ENCODE measurements around the gene TRPM2.
A peak's percentile ranks its signal among the peaks of the same experiment; 100 is the strongest.

The TRPM2 gene

DNA sequence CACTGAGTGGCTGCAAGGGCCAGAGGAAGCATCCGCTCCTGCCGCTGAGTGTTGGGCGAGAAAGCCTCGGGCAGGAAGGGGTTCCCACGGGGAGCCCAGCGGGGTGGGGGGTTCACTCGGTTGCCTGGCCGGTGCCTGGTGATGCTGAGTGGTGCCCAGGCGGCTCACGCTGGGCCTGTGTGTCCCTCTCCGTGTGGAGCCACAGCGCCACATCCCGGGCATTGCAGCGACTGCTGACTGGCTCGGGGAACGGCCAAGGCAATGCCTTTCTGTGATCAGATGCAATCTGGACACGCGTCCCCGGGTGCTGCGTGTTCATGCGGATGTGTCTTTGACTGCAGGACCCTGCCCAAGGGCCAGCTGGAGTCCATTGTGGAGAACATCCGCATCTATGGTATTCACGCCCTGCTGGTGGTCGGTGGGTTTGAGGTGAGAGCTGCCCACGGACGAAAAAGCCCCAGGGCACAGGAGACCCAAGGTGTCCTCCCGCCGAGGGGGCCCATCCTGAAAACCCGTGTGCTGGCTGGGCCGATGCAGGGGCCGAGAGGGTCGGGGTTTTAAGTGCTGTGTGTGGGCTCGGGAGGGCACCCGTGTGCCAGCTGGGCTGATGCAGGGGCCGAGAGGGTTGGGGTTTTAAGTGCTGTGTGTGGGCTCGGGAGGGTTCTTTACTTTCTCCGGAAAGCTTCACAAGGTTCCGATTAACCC, 30.6 kb upstream of the TRPM2 start:
- DNase-seq, result no peak

DNA sequence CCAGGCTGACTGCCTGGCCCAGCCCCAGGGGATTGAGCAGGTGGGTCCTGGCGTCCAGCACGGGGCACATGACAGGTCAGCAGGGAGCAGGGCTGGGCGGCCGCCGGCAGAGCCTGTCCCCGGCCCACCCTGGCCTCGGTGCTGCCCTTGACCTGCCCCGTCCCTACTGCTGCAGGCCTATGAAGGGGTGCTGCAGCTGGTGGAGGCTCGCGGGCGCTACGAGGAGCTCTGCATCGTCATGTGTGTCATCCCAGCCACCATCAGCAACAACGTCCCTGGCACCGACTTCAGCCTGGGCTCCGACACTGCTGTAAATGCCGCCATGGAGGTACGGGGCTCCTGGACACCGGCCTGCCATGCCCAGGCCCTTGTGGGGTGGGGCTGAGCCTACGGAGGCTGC, 29.8 kb upstream of the TRPM2 start:
- DNase-seq, result no peak

DNA sequence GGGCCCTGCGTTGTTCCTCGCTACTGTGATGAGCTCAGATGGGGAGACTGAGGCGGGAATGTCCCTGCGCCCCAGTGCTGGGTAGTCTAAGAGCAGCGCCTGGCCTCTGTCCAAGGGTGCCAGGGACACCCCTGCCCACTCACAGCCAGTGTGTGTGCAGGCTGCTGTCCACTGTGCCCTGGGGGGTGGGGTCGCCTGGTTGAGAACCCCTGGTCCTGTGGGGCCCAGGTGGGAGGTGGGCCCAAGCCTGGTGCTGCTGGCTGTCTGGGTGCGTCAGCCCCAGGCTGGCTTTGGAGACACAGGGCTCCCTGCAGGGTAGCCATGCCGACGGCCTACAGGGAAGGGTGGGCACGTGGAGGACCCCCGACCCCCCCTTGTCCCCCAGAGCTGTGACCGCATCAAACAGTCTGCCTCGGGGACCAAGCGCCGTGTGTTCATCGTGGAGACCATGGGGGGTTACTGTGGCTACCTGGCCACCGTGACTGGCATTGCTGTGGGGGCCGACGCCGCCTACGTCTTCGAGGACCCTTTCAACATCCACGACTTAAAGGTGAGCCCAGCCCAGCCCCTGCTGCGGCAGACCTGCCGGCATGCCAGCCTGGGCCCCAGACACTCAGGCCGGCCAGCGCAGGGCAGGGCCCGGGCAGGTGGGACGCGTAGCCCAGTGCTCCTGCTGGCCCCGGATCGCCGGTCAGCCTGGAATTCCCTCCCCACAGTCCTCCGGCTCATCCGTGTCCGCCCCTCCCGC, 29.1 kb upstream of the TRPM2 start:
- DNase-seq, result no peak

DNA sequence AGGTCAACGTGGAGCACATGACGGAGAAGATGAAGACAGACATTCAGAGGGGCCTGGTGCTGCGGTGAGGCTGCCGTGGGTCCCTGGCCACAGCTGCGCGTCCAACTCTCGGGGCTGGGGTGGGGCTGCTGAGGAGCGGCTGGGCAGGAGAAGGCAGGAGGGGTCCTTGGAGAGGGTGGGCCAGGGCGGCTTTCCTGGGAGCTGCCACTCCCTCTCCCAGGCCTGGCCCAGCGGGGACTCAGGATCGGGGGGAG, 28.6 kb upstream of the TRPM2 start:
- DNase-seq, result no peak

DNA sequence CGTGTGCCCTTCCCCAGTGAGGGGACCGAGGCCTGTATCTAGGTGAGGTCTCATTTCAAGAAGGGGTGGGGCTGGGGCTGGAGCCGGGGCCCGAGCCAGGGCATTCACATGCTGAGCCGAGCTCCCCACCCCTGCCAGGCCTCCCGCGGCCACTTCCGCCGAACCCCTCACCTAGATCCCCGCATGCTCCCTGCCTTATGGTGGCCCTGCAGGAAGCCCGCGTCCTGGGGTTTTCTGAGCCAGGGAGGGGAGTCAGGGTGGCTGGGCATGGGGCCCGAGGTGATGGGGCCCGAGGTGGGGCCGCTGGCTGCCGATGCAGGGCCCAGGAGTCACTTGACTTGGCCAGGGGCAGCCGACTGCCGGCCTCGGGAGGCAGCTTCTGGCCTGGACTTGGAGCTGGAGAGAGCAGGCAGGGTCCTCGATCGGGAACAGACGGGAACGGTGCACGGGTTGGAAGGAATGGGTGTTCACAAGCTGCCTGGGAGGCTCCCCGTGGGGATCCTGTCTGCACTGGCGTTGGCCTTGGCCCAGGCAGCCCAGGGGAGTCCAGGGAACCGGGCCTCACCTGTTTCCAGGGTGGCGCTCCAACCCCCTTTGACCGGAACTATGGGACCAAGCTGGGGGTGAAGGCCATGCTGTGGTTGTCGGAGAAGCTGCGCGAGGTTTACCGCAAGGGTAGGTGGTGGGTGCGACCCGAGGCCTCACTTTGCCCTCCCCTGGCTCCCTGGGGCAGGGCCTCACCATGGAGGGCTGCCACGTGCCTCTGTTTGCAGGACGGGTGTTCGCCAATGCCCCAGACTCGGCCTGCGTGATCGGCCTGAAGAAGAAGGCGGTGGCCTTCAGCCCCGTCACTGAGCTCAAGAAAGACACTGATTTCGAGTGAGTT, 27.8 kb upstream of the TRPM2 start:
- DNase-seq, result no peak

DNA sequence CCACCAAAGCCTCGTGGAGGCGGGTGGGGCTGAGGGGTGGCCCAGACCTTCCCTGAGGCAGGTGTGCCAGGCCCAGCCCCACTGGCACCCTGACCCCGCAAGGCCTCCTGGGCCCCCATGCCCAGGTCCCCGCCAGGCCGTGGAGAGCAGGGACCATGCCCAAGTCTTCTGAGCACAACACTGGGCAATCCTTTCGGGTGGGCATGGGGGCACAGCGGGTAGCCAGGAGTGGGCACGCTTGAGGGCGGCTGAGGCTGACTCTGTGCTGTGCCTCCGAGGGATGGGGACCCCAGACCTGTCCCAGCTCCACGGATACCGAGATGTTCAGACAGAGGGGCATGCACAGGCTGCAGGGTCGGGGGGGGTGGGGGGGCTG, 27.2 kb upstream of the TRPM2 start:
- DNase-seq, result no peak

DNA sequence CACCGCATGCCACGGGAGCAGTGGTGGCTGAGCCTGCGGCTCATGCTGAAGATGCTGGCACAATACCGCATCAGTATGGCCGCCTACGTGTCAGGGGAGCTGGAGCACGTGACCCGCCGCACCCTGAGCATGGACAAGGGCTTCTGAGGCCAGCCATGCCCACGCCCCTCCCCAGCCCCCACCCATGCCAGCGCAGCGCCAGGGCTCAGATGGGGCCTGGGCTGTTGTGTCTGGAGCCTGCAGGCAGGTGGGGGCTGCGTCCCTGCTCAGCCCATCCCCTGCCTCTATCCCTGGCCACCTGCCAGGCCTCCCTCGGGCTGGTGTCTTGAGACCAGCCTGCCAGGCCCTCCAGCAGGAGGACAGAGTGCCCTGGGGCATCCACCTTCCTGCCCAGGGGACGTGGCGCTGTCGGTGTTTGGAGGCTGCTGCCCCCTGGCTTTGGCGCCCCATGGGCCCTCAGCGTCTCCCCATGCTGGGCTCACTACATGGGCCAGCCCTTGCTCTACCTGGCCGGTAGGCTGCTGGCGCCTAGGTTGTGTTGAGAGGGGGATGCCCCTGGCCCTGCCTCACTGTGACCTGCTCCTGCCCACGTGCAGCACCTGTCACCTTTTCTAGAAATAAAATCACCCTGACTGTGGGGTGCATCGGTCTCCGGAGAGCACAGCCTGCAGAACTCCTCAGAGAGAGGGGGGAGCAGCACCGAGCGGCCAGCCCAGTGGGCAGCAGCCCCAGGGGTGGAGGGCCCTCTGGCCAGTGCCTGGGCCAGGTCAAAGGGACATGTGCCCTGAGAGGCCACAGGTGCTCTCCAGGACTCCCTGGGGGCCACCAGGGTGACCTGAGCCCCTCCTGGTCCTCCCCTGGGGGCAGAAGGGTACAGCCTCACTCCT, 26.5 kb upstream of the TRPM2 start:
- DNase-seq, result no peak

DNA sequence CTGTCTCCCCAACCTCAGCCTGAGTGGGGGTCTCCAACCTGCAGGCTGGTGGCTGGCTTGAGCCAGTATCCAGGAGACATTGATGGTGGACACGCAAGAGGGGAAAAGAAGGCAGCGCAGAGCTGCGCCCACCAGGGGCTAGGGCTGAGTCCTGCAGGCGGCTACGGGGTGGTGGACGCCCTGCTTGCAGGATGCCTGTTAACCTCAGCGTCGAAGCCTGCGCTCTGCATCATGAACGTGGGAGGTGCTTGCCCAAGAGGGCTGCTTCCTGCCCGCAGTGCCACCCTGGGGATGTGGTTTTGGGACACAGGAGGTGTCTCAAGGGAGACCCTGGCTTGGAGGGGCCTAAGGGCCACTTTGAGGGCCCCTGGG, 25.8 kb upstream of the TRPM2 start:
- DNase-seq, result no peak

DNA sequence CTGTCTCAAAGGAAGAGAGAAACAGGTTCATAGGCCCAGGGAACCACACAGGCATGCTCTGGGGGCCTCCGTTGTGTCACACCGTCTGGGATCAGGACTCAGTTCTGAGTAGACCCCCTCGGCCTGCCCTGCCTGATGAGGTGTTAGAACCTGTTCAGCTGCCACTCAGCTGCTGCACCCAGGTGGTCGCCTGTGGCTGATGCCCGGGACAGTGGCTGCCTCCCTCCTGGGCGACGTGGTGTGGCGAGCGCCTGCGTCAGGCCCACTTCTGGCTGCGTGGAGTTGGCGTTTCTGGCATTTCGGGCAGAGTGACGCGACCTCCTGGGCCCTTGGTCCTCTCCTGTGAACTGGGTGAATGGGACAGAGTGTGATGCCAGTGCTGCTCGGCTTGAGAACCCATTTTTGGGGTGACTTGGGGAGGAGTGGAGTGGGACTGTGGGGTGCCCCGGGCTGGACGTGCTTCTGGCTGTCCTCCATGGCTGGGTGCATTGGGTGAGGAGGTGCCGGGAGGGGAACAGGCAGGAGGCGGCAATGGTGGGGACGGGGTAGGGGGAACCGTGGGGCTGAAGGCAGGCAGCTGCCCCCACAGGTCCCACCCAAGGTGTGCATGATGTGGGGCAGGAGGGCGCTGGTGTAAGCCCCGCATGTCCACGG, 25.1 kb upstream of the TRPM2 start:
- no peak for DNase-seq

DNA sequence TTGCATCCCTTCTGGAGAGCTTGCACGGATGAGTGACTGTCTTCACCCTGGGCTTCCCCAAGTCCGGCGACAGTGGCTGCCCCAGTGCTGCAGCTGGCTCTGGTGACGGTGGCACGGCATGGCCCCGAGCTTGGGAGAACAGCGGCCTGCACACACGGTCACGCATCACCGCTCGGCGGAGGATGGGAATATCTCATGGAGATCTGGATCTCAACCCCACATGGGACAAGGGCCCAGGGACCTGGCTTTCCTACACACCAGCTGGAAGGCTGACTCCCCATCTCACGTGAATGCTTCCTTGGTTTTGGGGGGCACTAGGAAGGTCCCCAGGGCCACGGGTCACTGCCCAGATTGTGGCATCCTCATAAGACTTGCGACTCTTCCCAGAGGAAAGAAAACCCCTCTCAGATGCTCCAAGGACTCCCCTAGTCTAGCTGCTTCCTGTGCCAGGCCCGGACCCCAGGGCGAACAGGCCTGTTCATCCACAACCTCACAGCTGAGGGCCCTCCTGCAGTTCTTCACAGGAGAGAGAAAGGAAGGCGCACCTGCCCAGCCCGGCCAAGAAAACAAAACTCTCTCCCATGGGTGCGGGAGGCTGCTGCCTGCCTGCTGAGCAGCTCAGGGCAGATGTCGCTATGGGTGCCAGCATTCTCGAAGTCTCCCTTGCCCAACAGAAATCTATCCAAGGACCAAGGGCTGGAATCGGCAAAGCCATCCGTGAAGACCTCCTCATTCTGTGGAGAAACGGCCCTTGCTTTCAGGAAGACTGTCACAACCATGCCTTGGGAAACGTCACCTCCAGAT, 24.1 kb upstream of the TRPM2 start:
- peak; percentile 72 for DNase-seq

DNA sequence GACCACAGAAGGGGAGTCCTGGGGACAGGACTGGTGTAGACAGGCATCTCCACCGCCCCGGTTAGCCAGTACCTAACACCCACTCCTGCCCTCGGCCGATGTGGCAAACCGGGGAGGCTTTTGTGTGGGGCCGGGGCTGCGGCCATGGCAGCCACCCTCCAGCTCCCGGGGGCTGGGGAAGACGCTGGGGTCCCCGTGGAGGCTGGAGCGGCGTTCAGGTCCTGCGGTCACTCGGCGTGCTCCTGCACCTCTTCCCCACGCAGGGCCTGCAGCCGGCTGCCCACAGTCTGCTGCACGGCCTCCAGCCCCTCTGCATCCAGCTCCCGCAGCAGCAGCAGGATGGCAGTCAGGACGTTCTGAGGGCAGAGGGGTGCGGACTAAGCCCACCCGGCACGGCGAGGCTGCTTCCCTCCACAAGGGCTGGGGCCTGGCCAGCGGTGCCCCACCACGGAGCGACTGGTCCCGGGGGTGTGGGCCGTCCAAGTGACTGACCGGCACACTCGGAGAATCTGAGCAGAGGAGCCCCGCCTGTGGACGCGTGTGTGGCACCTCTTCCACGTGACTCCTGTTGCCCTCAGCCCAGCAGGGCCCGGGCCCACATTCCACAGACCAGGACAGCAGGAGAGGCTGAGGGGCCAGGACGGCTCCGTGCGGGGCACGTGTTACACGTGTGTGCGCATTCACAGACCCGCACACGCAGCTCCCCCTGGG, 23.3 kb upstream of the TRPM2 start:
- DNase-seq, result no peak

DNA sequence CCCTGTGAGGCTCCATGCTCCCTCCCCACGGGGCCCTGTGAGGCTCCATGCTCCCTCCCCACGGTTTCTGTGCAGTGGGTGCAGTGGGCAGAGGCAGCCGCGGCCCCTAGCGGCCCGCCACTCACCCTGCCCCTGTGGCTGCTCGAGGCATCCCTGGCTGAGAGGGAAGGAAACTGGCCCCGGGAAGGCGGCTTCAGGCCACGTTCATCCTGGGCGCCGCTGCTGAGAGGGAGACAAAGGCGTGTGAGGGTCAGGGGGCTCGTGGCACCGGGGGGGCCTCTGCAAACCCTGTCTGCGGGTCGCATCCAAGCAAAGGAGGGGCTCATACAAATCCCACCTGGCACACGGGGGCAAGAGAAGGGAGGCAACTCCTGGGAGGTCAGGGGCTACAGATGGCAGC, 22.7 kb upstream of the TRPM2 start:
- DNase-seq, result no peak

DNA sequence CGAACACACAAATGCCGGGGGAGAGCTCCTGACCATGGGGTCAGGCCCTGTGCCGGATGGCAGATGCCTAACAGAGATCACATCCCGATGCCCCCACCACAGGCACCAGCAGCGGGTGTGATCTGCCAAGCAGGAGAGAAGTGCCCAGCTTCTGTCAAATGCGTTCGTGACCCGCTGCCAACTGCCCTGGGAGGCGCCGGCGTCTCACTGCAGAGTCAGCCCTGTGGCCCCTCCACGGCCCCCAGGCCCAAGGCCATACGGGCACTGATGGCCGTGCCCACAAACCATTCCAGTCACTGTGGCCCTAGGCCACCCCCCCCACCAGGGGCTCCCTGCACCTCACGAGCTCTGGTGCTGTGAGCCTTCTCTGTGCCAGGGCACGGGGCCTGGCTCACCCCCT, 22.2 kb upstream of the TRPM2 start:
- no peak for DNase-seq

DNA sequence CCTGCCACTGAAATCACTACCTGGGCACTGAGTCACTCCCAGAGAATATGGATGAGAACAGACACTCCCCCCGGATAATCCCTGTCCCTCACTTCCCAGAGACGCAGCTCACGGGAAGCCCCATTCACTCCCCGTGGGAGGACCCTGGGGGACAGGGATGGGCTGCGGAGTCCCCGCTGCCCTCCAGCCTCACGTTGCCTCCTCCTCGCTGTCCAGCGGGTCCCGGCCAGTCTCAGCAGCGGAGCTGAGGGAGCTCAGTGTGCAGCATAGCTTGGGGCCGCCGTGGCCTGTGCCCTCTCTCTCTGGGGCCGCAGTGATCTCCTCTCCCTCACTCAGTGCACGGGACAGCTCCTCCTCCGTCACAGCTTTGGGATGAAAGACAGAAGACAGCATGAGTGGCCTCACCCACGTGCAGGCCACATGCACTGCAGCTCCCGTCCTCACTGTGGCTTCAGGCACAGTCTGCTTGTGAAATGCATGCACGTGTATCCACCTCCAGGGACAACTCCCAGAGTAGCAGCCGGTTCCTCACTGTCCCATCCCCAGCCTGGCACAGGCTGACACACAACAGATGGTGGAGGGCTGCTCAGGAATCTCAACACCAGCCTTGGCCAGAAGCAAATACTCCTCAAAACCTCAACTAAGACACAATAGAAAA, 21.6 kb upstream of the TRPM2 start:
- DNase-seq, result peak; percentile 23

DNA sequence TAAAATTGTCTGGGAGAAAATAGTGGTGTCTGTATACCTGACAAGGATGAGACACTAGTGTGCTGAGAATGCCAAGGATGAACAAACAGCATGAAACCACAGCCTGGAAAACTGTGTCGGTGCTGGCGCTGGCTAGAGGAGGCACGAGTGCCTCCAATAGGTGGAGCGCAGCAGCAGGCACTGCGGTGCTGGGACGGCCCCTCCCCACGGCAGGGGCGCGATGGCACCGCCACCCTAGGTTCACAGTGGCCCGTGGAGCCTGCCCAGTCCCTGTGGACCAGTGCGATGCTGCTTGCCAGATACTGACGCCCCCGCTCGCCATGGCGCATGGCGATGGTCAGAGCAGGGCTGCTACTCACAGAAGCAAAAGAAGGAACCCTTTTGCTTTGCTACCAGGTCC, 21.0 kb upstream of the TRPM2 start:
- no peak for DNase-seq

DNA sequence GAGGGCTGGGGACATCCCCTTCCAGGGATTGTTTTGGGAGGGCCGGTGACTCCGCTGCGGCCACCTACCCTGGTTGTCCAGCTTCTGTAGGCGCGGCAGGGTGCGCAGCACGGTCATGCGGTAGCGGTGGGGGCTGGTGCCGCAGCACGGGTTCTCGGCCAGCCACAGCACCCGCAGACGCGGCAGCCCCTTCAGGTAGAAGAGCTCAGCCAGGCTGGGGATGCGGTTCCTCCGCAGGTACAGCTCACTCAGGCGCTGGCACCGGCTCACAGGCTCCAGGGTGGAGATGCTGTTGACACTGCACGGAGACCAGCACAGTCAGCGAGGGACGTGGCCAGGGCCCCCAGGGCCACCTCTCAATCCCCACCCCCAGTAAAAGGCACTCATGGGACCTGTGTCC, 20.5 kb upstream of the TRPM2 start:
- DNase-seq, result no peak

DNA sequence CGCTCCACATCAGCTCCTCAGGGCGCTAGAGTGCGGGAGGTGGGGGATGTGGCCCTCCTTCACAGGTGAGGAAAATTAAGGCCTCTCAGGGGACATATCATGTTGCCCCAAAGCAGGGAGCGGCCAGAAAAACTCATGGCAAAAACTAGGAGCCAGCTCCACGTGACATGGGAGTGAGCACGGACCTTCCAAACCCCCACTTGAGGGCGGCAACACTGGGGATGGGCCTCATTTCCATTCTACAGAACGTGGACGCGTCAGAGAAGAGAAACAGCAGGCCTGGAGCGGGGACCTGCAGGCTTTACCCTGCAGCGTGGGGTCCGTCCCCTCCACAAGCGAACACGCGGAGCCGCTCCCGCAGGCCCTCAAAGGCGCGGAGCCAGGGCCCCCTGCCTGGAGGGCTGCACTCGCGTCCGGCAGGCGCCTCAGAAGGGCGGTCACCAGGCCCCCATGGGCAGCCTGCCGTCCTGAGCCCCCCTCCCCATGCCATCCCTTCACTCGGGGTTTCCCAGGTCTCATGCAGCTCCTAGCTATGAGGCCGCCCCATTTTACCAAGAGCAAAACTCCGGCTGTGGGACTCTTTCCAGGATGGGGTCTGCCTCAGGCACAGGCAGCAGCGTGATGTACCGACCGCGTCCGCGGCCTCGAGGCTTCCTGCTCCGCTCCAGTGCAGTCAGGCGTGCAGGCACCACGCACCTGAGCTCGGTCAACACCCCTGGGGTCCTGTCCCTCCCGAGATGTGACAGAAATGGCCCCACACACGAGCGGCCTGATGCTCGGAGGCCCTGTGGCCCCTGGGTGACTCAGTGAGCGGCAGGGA, 19.7 kb upstream of the TRPM2 start:
- DNase-seq, result no peak

DNA sequence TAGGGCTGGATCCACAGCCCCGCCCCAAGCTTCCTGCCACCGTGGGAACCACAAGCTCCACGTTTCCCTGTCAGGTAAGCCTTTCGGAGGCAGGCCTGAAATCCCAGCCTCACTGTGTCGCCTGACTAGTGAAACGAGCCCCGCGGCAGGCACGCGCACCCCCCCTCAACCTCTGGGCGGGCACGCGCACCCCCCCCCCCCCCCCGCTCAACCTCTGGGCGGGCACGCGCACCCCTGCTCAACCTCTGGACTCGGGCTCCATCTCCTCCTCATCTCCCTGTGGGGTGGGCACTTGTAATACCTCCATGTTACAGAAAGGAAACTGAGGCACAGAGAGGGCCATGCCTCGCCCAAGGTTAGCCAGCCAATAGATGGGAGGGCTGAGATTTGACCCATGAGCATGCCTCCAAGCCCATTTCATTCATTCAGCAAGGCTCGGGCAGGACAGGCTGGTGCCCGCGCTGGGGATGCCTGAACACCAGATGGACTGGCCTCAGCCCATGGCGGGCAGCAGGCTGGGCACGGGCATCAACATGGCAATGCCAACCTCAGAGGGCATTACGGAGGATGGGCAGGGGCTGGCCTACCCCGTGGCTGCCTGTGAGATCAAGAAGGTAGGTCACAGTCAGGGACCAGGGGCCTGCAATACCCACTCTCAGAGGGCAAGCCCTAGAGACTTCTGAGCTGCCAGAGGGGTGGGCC, 18.9 kb upstream of the TRPM2 start:
- DNase-seq, result peak; percentile 87

Data from DMS53 (cell line).